ENCODE measurements around the gene PDGFA.

DNA sequence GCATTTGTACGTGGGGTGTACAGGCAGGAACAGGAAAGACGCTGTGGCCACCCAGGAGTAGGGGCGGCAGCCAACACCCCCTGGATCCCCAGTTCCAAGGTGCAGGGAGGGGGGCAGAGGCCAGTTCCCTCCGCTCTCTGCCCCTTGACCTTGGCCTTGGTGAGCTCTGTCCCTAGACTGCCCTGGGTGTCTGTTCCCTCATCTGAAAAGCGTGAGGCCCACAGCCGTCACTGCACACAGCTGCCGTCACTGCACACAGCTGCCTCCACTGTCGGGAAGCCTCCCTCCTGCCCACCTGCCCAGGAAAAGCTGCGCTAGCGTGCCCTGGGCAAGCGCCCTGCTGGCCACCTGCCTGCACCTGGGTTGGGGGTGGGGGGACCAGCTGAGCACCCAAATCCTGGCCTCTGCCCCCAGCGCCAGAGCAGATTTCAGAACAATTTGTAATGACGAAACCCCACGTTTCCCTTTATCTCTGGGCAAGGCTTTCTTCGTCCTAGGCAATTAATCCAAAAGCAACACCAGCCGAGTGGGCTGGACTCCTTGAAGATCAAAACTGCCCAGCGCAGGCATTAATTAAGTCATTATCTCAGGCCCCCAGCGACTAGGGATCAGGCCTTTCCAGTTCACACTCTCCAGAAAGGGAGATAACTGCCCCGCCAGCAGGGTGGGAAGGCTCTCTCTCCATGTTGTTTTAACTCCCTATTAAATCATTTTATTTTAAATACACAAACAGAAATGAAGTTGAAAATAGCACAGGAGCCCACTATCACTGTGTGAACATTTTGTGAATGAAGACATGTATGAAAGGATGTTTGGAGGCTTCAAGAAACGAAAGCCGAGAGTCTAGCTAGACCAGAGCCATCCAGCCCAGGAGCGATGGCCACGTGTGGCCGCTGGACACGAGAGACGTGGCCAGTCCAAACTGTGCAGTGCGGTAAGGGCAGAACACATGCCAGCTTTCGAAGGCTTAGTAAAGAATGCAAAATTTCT, 4.0 kb upstream of the PDGFA start:
- TF ChIP-seq CTCF (IDR thresholded peaks at IDR 0.05 in 4 of 5, conservative IDR thresholded peaks at IDR 0.05 in 1 of 5) (no peak), POLR2A (IDR thresholded peaks at IDR 0.05) (no peak)
